Stimulated activated naive CD8-positive, alpha-beta T cell treated with anti-CD3 and anti-CD28 coated beads, Interleukin-15, amount 100 ng/mL, for 72 hours (primary cell): Measurements from ENCODE around the gene ELF3.
"Not testable (repeated sequence)": the region's sequence is repeated elsewhere in the genome, so short reads cannot be mapped to it uniquely, and the experiment has no call there.

Experiments
- ATAC-seq: fragments of 150-1000 bp; cut with Tn5 transposase; 2 replicates; pipeline ENCODE4 v1.10.0; 2021; ENCODE audit warnings: mild to moderate bottlenecking, moderate library complexity
- DNase-seq, 2 donors: peaks; one replicate each; pipeline ENCODE4 v3.0.0; 2021 to 2022
- H3K27ac Mint-ChIP-seq, 2 donors: one replicate each; pipeline ENCODE4 v1.8.0; 2022; ENCODE audit warnings: mild to moderate bottlenecking in 2 of 2, mixed read lengths in 2 of 2, moderate library complexity in 2 of 2
- H3K27me3 Mint-ChIP-seq: one replicate; pipeline ENCODE4 v1.8.0; 2022; ENCODE audit warnings: mixed read lengths
- H3K4me1 Mint-ChIP-seq: one replicate; pipeline ENCODE4 v1.8.0; 2022; ENCODE audit warnings: mild to moderate bottlenecking, mixed read lengths
- H3K4me3 Mint-ChIP-seq, 2 donors: one replicate each; pipeline ENCODE4 v1.8.0; 2022; ENCODE audit warnings: mild to moderate bottlenecking in 2 of 2, mixed read lengths in 2 of 2, moderate library complexity in 1 of 2
- H3K9me3 Mint-ChIP-seq, 2 donors: one replicate each; pipeline ENCODE4 v1.8.0; 2022; ENCODE audit warnings: mixed read lengths in 2 of 2

ELF3 gene

GRCh38 chr1:202016811-202017748, 6.7 kb downstream of the ELF3 start:
- Mint-ChIP-seq H3K4me1 (no peaks in the 10 kb centered on the region), H3K27me3 (peaks cover 26% of the 10 kb centered on the region), H3K4me3 (no peak overlapping the region), H3K9me3 (no peaks in the 10 kb centered on the region), H3K27ac (no peak overlapping the region)
- DNase-seq (no peak), ATAC-seq (no peak)

- peak; percentile 37 for ATAC-seq
- DNase-seq = no peak
- H3K4me3 Mint-ChIP-seq = no peak overlapping the region
- H3K4me1 Mint-ChIP-seq = no peaks in the 10 kb centered on the region
- H3K27me3 Mint-ChIP-seq = peaks cover 28% of the 10 kb centered on the region
- H3K9me3 Mint-ChIP-seq = no peaks in the 10 kb centered on the region
- no peak overlapping the region for H3K27ac Mint-ChIP-seq
Measured at GRCh38 chr1:202017749-202018467, 7.5 kb downstream of the ELF3 start.

GRCh38 chr1:202018468-202019234, 8.3 kb downstream of the ELF3 start:
- H3K4me3 Mint-ChIP-seq = no peak overlapping the region
- H3K27ac Mint-ChIP-seq = no peak overlapping the region
- no peaks in the 10 kb centered on the region for H3K4me1 Mint-ChIP-seq
- DNase-seq (no peak), ATAC-seq (no peak)
- no peaks in the 10 kb centered on the region for H3K9me3 Mint-ChIP-seq
- H3K27me3 Mint-ChIP-seq = peaks cover 35% of the 10 kb centered on the region

- not testable (repeated sequence) for DNase-seq, H3K9me3 Mint-ChIP-seq, ATAC-seq, H3K4me1 Mint-ChIP-seq, H3K4me3 Mint-ChIP-seq
- Mint-ChIP-seq H3K27me3 (peaks cover 35% of the 10 kb centered on the region), H3K27ac (peak overlapping the region in 1 of 2 donors; percentile 56)
Measured at GRCh38 chr1:202019235-202019558, 8.8 kb downstream of the ELF3 start.

- DNase-seq = no peak
- H3K4me1 Mint-ChIP-seq = no peaks in the 10 kb centered on the region
- no peak overlapping the region for H3K27ac Mint-ChIP-seq
- H3K27me3 Mint-ChIP-seq = peaks cover 22% of the 10 kb centered on the region
- H3K4me3 Mint-ChIP-seq = no peak overlapping the region
- no peaks in the 10 kb centered on the region for H3K9me3 Mint-ChIP-seq
- no peak for ATAC-seq
Measured at GRCh38 chr1:202023001-202023433, 12.6 kb downstream of the ELF3 start.

GRCh38 chr1:202029171-202029665, 18.8 kb downstream of the ELF3 start:
- H3K9me3 Mint-ChIP-seq = no peaks in the 10 kb centered on the region
- H3K27ac Mint-ChIP-seq = no peak overlapping the region
- ATAC-seq (no peak), DNase-seq (no peak)
- H3K4me3 Mint-ChIP-seq = no peak overlapping the region
- no peaks in the 10 kb centered on the region for H3K27me3 Mint-ChIP-seq
- H3K4me1 Mint-ChIP-seq = no peaks in the 10 kb centered on the region

GRCh38 chr1:202029727-202030126, 19.3 kb downstream of the ELF3 start:
- H3K27ac Mint-ChIP-seq = no peak overlapping the region

GRCh38 chr1:202031796-202032195, 21.4 kb downstream of the ELF3 start:
- no peak for DNase-seq
- no peaks in the 10 kb centered on the region for H3K9me3 Mint-ChIP-seq
- H3K27ac Mint-ChIP-seq = no peak overlapping the region
- H3K4me3 Mint-ChIP-seq = no peak overlapping the region
- H3K27me3 Mint-ChIP-seq = no peaks in the 10 kb centered on the region
- H3K4me1 Mint-ChIP-seq = no peaks in the 10 kb centered on the region
- ATAC-seq = no peak

More at GRCh38 chr1:202029727-202030126, 19.3 kb downstream of the ELF3 start:
- no peak for DNase-seq
- no peak overlapping the region for H3K4me3 Mint-ChIP-seq
- ATAC-seq = no peak
- no peaks in the 10 kb centered on the region for H3K9me3 Mint-ChIP-seq
- H3K27me3 Mint-ChIP-seq = no peaks in the 10 kb centered on the region
- H3K4me1 Mint-ChIP-seq = no peaks in the 10 kb centered on the region

- Mint-ChIP-seq H3K9me3 (no peaks in the 10 kb centered on the region), H3K4me3 (no peak overlapping the region)
Measured at GRCh38 chr1:202034149-202034682, 23.8 kb downstream of the ELF3 start.

GRCh38 chr1:202034683-202035462, 24.5 kb downstream of the ELF3 start:
- Mint-ChIP-seq H3K4me3 (no peak overlapping the region), H3K4me1 (no peaks in the 10 kb centered on the region), H3K27me3 (no peaks in the 10 kb centered on the region), H3K27ac (no peak overlapping the region), H3K9me3 (no peaks in the 10 kb centered on the region)
- no peak for ATAC-seq
- DNase-seq = no peak

More at GRCh38 chr1:202034149-202034682, 23.8 kb downstream of the ELF3 start:
- DNase-seq = no peak
- Mint-ChIP-seq H3K27ac (no peak overlapping the region), H3K4me1 (no peaks in the 10 kb centered on the region), H3K27me3 (no peaks in the 10 kb centered on the region)
- no peak for ATAC-seq

- Mint-ChIP-seq H3K4me3 (no peak overlapping the region), H3K27ac (no peak overlapping the region), H3K4me1 (no peaks in the 10 kb centered on the region), H3K27me3 (no peaks in the 10 kb centered on the region), H3K9me3 (no peaks in the 10 kb centered on the region)
- no peak for ATAC-seq
- no peak for DNase-seq
Measured at GRCh38 chr1:202036595-202037387, 26.4 kb downstream of the ELF3 start.

- ATAC-seq (no peak), DNase-seq (no peak)
- no peaks in the 10 kb centered on the region for H3K4me1 Mint-ChIP-seq
- no peak overlapping the region for H3K27ac Mint-ChIP-seq
- H3K9me3 Mint-ChIP-seq = no peaks in the 10 kb centered on the region
- no peak overlapping the region for H3K4me3 Mint-ChIP-seq
- H3K27me3 Mint-ChIP-seq = no peaks in the 10 kb centered on the region
Measured at GRCh38 chr1:202037706-202038296, 27.4 kb downstream of the ELF3 start.

- H3K27ac Mint-ChIP-seq = no peak overlapping the region
- no peaks in the 10 kb centered on the region for H3K9me3 Mint-ChIP-seq
- no peak overlapping the region for H3K4me3 Mint-ChIP-seq
- DNase-seq (no peak), ATAC-seq (no peak)
- H3K4me1 Mint-ChIP-seq = no peaks in the 10 kb centered on the region
- H3K27me3 Mint-ChIP-seq = no peaks in the 10 kb centered on the region
Measured at GRCh38 chr1:202038688-202039346, 28.4 kb downstream of the ELF3 start.
